Peyer's patch (tissue), 4 donors: Measurements from ENCODE around the gene PATJ. TPM values are rescaled to one million over a fixed set of nuclear protein-coding genes. Genes with fewer than 3 reads are reported as not detected.
"Not testable (repeated sequence)": the region's sequence is repeated elsewhere in the genome, so short reads cannot be mapped to it uniquely, and the experiment has no call there.

Experiments
- DNase-seq, 3 donors: peaks; one replicate each; pipeline ENCODE4 v3.0.0-alpha.2; 2017 to 2019
- H3K27ac ChIP-seq, 4 donors: fragments of 200-600 bp; sonication (generic); one replicate each; pipeline ENCODE4 v1.5.1; 2016 to 2019
- H3K27me3 ChIP-seq, 2 donors: fragments of 200-600 bp; sonication (generic); one replicate each; pipeline ENCODE4 v1.5.1; 2019
- H3K36me3 ChIP-seq, 3 donors: fragments of 200-600 bp; sonication (generic); one replicate each; pipeline ENCODE4 v1.5.1; 2016 to 2019
- H3K4me1 ChIP-seq, 4 donors: fragments of 200-600 bp; sonication (generic); one replicate each; pipeline ENCODE4 v1.5.1; 2016 to 2019
- H3K4me3 ChIP-seq, 4 donors: fragments of 200-600 bp; sonication (generic); 1 replicate in 3 of 4; 2 replicates in 1 of 4; pipeline ENCODE4 v1.5.1; 2016 to 2019; ENCODE audit warnings: mild to moderate bottlenecking in 1 of 4
- H3K9me3 ChIP-seq, 4 donors: fragments of 200-600 bp; sonication (generic); one replicate each; pipeline ENCODE4 v1.5.1; 2016 to 2019; ENCODE audit warnings: mild to moderate bottlenecking in 1 of 4
- CTCF ChIP-seq, 6 experiments: fragments of 450-650 bp in 4 of 6; fragments of 200-600 bp in 2 of 6; sonication (generic) in 1 of 6; IDR thresholded peaks; one replicate each; pipeline ENCODE4 v1.5.1; 2017 to 2019; ENCODE audit warnings: antibody characterized with exemption in 6 of 6, mild to moderate bottlenecking in 3 of 6, moderate library complexity in 1 of 6
- POLR2A ChIP-seq, 2 donors: fragments of 450-650 bp; IDR thresholded peaks; one replicate each; pipeline ENCODE4 v1.5.1; 2017; ENCODE audit warnings: antibody characterized with exemption in 2 of 2, mild to moderate bottlenecking in 2 of 2, moderate library complexity in 2 of 2
- total RNA-seq, 4 donors: library from RNA; depleted of rRNA; stranded (reverse); fragments of >200 nt; gene quantifications; one replicate each; pipeline ENCODE4 v1.1.0, GENCODE V29; 2016

Gene PATJ
- total RNA-seq, 4 donors from 2014 or later = 142 to 153 (median 153) TPM

DNA sequence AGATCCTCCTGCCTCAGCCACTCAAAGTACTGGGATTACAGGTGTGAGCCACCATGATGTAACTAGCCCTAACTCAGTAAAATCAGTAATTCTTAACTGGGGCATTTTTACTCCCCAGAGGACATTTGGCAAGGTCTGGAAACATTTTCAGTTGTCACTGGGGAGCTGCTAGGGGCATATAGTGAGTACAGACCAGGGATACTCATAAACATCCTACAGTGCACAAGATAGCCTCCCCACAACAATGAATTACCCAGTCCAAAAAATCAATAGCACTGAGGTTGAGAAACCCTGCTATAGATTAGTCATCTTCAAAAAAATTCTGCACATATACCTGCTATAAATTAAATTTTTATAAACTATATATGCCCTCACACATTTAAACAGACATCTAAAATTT lies 30.3 kb upstream of the PATJ start:
- peaks cover 0 to 23% (median 0%) of the 10 kb centered on the region in 3 donors for H3K36me3 ChIP-seq
- H3K27ac ChIP-seq = no peak overlapping the region
- H3K4me3 ChIP-seq = no peak overlapping the region
- H3K9me3 ChIP-seq = no peaks in the 10 kb centered on the region
- no peak for TF ChIP-seq CTCF (IDR thresholded peaks at IDR 0.05)
- TF ChIP-seq POLR2A (IDR thresholded peaks at IDR 0.05) = no peak
- no peak for DNase-seq
- peaks cover 0 to 14% (median 0%) of the 10 kb centered on the region in 4 donors for H3K4me1 ChIP-seq
- H3K27me3 ChIP-seq = no peaks in the 10 kb centered on the region

DNA sequence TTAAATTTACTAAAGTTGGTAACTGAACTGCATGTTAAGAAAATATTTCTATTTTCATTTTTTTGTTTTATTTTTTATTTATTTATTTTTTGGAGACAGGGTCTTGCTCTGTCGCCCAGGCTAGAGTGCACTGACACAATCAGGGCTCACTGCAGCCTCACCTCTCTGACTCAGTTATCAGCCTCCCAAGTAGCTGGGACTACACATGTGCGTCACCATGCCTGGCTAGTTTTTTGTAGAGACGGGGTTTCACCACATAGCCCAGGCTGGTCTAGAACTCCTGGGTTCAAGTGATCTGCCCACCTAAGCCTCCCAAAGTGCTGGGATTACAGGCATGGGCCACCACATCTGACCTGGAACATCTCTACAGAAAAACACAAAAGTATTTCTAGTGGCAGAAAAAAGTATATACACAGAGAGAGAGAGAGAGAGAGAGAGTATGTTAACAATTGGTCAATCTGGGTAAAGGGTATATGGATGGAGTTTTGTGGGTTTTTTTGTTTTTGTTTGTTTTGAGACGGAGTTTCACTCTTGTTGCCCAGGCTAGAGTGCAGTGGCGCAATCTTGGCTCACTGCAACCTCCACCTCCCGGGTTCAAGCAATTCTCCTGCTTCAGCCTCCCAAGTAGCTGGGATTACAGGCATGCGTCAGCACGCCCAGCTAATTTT lies 23.1 kb upstream of the PATJ start:
- H3K27me3 ChIP-seq, DNase-seq, H3K36me3 ChIP-seq, H3K9me3 ChIP-seq, H3K4me3 ChIP-seq, H3K27ac ChIP-seq: not testable (repeated sequence)
- peaks cover 0 to 12% (median 0%) of the 10 kb centered on the region in 4 donors for H3K4me1 ChIP-seq

- TF ChIP-seq POLR2A (IDR thresholded peaks at IDR 0.05) = no peak
- no peak for TF ChIP-seq CTCF (IDR thresholded peaks at IDR 0.05)
- peaks cover 0 to 14% (median 0%) of the 10 kb centered on the region in 4 donors for H3K4me1 ChIP-seq
- no peak for DNase-seq
These were observed 17.8 kb upstream of the PATJ start for GRCh38 chr1:61724506-61724812.

GRCh38 chr1:61724813-61725694 lies 17.2 kb upstream of the PATJ start, which contains the start of gene TM2D1:
TM2D1 (minus strand) TSS chr1:61725141; CDS start chr1:61725120, 21 bp downstream.
- peak; percentile 86 to 95 (median 91) for DNase-seq
- H3K36me3 ChIP-seq = peaks cover 0 to 4% (median 0%) of the 10 kb centered on the region in 3 donors
- H3K4me1 ChIP-seq = peaks cover 0 to 14% (median 0%) of the 10 kb centered on the region in 4 donors
- H3K9me3 ChIP-seq = no peaks in the 10 kb centered on the region
- H3K27me3 ChIP-seq = no peaks in the 10 kb centered on the region
- peak within 1 kb of the TSS; percentile 87 to 95 (median 89) for H3K27ac ChIP-seq
- TF ChIP-seq CTCF (IDR thresholded peaks at IDR 0.05) = peak in 1 of 6 experiments; percentile 9
- TF ChIP-seq POLR2A (IDR thresholded peaks at IDR 0.05) = peak; percentile 89 to 91
- peak within 1 kb of the TSS; percentile 81 to 100 (median 88) for H3K4me3 ChIP-seq

More at GRCh38 chr1:61724506-61724812, 17.8 kb upstream of the PATJ start:
- no peaks in the 10 kb centered on the region for H3K27me3 ChIP-seq
- H3K4me3 ChIP-seq = peak overlapping the region; percentile 81 to 100 (median 88)
- H3K27ac ChIP-seq = peak overlapping the region; percentile 87 to 95 (median 89)
- peaks cover 0 to 6% (median 0%) of the 10 kb centered on the region in 3 donors for H3K36me3 ChIP-seq
- no peaks in the 10 kb centered on the region for H3K9me3 ChIP-seq

- Histone ChIP-seq H3K4me1 (peaks cover 0 to 9% (median 0%) of the 10 kb centered on the region in 4 donors), H3K36me3 (no peaks in the 10 kb centered on the region), H3K27ac (no peak overlapping the region), H3K4me3 (no peak overlapping the region), H3K27me3 (no peaks in the 10 kb centered on the region), H3K9me3 (no peaks in the 10 kb centered on the region)
- TF ChIP-seq POLR2A (IDR thresholded peaks at IDR 0.05) (no peak), CTCF (IDR thresholded peaks at IDR 0.05) (no peak)
- no peak for DNase-seq
These were observed 14.7 kb upstream of the PATJ start for GRCh38 chr1:61727544-61727943.

- not testable (repeated sequence) for DNase-seq, H3K27me3 ChIP-seq, H3K36me3 ChIP-seq, H3K4me3 ChIP-seq, H3K4me1 ChIP-seq, H3K9me3 ChIP-seq, H3K27ac ChIP-seq
These were observed 11.6 kb upstream of the PATJ start for GRCh38 chr1:61730679-61731078.
